Raji (cell line): ENCODE data around the gene ATR.

Experiments used
- POLR2A ChIP-seq: IDR thresholded peaks from 2 replicates; pipeline ENCODE4 v1.6.1; 2011; ENCODE audit warnings: low read depth, low read length, control low read depth; ENCODE audit not compliant: insufficient read depth

ATR gene

DNA sequence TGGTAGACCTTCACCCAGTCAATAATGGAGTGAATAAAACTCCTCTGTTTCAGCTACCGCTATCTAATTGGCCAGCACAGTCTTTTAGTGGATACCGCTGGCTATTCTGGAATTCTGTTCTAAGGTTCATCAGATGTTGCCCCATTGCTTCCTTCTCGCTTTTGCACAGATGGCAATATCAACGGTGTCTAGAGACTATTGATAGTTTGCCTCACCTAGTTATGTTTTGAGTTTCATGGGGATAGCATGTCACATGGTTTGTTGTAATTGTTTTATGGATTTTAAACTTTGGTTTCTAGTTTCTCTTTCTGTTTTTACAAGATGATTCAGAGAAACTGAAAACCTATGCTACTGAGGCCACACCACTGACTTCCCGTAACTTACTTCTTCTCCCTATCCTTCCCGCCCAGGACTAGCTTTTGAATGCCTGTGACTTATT, 132.7 kb downstream of the ATR start:
- TF ChIP-seq POLR2A = no peak

DNA sequence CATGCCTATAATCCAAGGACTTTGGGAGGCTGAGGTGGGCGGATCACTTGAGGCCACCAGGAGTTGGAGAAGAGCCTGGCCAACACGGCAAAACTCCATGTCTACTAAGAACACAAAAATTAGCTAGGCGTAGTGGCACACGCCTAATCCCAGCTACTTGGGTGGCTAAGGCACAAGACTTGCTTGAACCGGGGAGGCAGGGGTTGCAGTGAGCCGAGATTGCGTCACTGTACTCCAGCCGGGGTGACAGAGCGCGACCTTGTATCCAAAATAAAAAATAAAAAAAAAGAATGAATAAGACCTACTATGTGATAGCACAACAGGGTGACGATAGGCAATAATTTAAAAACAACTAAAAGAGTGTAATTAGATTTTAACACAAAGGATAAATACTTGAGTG, 134.2 kb downstream of the ATR start:
- TF ChIP-seq POLR2A = no peak

DNA sequence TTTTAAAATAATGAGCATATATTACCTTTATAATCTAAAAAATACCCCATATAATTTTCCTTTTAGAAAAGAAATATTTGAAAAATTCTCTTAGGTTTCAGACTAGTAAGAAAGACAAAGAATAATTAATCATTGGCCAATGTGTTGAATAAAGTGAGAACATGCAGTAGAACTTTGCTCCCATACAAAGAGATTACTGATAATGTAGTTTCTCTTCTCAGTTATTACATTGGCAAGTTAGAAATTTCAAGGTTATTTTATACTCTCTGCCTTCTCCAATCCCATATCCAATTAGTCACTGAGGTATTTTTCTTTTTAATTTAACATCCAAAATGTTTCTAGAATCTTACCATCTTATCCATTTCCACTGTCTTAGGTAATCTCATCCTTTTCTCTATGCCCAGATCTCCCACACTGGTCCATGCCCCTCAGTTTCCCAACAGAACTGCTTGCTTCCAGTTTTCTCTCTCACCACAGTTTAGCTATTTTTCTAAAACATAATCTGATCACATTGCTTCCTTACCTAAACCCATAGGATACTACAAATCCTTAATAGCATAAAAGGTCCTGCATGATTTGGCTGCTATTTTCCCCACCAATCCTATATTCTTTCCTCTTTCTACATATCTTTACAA, 141.5 kb downstream of the ATR start:
- TF ChIP-seq POLR2A = no peak

DNA sequence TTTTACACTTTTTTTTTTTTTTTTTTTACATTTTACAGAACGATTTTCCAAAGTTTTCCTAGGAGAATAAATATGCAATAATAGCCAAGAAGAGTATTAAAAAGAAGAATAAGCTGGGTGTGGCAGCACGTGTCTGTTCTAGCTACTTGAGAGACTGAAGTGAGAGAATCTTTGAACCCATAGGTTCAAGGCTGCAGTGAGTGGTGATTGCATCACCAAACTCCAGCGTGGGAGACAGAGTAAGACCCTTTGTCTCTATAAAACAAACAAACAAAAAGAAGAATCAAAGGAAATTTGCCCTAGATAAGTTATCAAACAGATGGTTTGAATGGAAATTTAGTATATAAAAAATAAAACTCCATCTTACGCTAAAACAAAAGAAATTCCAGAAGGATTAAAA, 144.0 kb downstream of the ATR start:
- TF ChIP-seq POLR2A = no peak

DNA sequence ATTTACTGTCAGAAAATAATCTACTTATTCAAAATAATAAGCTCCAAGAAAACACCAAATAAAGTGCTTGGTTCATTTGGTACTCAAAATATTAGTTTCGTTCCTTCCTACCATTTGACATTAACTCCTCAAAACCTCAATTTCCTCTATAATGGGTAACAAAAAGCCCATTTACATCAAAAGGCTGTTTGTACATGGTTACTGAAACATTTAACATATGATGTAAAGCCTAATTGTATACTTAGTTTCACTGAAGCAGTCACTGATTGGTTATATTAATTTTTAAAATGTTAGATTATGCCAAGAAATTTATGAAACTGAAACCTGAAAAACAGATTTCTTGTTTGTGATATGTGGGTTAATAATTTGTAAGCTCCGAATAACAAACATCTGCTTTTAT, 145.4 kb downstream of the ATR start:
- TF ChIP-seq POLR2A = no peak

DNA sequence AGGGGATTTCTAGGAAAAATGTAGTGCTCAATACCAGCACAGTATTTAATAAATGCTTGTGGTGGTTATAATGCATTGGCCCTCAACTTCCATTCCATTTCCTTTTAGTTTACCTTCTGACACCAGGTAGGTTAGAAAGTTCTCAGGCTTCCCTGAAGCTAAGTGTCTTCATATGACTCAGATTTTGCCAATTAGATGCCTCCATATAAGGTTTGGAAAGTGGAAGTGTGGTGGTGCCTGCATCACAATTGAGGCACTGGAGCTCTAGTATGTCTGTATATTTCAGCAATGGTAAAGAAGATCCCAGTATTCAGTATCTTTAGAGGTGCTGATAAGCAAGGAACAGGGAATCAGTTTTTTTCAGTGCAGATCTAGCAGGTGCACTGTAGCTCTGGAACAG, 149.0 kb downstream of the ATR start:
- no peak for TF ChIP-seq POLR2A

DNA sequence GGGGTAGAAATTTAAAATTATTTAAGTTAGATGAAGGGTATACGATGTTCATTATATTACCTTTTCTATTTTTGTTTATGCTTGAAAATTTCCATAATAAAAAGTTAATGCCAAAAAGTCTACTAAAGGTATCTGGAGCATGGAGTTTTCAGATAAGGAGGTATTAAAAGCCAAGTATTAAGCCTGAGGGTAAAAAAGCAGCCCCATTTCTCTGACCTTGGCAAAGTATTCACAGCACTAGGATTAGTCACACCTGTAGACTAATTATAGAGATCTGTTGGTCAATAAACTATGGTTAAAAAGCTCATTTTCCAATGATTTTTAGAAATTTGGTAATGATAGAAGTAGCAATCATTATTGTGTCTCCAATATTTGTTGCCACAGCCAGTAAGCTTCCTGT, 153.8 kb downstream of the ATR start:
- TF ChIP-seq POLR2A = no peak

DNA sequence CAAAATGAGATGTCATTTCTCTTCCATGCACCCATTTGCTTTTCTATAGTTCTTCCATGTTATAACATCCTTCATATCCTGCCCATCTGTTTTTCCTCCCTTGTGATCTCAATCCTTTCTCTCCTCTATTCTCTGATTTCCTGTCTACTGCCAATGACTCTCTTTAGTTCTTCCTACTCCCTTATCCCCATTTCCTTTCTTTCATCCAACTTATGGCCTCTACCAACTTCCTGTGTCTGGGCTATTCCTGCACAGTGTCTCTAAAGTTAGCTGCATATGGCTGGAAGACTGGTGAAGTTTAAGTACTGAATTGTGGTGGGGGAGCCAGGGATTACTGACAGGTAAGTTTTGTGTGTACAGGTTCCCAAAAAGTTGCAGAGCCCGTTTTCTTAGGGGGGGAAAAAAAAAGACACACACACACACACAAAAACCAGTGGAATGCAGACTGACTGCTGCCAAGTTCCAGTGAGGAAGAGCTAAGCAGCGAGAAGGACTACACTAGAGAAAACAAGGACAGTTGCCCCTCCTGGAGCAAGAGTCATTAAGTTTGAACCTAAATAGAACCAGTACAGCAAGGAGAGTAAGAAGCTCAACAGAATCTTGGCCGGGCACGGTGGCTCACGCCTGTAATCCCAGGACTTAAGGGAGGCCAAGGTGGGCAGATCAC, 159.5 kb downstream of the ATR start:
- no peak for TF ChIP-seq POLR2A

DNA sequence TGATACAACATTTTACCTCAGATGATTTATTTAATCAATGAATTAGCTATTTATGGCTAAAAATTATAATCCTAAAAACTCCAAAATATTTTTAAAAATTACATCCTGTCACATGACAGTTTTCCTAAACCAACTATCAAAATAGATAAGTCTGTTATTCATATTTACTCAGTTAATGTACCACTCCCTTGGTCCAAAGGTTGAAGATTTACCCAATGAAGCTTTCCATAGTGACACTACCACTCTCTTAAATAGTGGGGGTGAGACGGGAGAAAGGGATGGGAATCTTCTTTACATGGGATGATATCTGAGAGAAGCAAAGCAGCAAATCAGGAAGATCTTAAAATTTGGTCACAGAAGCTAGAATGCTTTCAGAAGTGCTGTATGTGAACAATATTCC, 161.2 kb downstream of the ATR start:
- no peak for TF ChIP-seq POLR2A
